NCI-H748 (cell line): ENCODE measurements around the gene PIK3R6.

Source experiments
- DNase-seq: peaks from one replicate; lab custom pipeline; 2025; ENCODE audit not compliant: unreplicated experiment; lab: John Stamatoyannopoulos, UW

The PIK3R6 gene

GRCh38 chr17:8855477-8856204 lies 11.8 kb downstream of the PIK3R6 start:
- DNase-seq, result no peak

DNA sequence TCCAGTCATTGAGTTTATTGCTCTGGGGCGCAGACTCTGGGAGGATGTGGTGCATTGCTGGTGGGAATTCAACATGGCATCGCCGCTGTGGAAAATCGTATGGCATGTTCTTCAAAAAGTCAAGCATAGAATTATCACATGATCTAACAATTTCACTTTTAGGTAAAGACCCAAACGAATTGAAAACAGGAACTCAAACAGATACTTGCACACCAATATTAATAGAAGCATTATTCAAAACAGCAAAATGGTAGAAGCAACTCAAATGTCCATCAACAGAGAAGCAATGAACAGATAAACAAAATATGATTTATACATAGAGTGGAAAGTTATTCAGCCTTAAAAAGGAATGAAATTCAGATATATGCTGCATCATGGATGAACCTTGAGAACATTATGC lies 15.9 kb downstream of the PIK3R6 start:
- no peak for DNase-seq

DNA sequence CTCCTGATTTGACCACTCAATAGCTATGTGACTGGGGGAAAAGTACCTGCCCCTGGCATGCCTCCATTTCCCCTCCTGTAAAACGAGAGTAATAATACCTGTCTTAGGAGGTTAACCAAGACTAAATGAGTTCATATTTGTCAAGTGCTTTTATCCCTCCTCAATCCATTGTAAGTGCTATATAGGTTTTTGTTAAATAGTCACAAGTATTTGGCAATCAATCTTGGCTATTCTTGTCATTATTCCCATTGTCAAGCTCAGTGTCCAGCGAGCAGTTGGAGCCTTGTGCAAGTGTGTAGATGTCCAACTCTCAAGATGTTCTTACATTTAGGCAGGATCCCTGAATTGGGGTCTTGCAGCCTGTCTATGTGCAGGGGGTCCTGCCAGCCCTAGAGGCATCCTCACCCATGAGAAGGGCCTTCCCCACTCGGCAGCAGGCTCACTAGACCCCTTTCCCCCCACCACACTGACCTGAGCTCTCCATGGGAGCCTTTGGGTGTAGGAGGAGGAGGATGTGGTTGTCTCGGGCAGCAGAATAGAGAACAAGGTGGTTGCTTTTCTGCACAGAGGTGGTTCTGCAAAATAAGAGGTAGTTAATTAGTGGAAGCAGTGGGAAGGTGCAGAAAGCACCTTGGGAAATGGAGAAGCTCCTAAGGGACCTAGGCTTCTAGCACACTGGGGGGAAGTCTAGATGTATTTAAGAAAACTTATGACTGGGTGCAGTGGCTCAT lies 18.0 kb downstream of the PIK3R6 start:
- no peak for DNase-seq

DNA sequence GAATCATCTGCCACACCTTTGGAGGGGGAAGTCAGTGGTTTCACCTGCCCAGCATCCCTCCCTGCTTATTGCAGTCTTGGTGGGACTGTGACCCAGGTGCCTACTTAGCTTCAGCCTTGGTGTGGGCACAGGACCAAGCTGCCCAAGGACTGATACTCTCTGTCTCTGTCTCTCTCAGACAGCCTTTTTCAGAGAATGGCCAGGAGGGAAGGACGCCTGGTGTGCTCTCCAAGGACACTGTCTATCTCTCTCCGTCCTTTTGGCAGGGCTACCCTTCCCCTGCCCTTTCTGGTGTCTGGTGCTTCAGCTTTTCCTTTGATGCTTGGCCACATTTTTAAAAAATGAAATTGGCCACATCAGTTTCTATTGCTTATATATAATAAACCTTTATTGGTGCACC lies 19.6 kb downstream of the PIK3R6 start:
- no peak for DNase-seq

GRCh38 chr17:8846768-8847211 lies 20.7 kb downstream of the PIK3R6 start:
- peak; percentile 40 for DNase-seq

DNA sequence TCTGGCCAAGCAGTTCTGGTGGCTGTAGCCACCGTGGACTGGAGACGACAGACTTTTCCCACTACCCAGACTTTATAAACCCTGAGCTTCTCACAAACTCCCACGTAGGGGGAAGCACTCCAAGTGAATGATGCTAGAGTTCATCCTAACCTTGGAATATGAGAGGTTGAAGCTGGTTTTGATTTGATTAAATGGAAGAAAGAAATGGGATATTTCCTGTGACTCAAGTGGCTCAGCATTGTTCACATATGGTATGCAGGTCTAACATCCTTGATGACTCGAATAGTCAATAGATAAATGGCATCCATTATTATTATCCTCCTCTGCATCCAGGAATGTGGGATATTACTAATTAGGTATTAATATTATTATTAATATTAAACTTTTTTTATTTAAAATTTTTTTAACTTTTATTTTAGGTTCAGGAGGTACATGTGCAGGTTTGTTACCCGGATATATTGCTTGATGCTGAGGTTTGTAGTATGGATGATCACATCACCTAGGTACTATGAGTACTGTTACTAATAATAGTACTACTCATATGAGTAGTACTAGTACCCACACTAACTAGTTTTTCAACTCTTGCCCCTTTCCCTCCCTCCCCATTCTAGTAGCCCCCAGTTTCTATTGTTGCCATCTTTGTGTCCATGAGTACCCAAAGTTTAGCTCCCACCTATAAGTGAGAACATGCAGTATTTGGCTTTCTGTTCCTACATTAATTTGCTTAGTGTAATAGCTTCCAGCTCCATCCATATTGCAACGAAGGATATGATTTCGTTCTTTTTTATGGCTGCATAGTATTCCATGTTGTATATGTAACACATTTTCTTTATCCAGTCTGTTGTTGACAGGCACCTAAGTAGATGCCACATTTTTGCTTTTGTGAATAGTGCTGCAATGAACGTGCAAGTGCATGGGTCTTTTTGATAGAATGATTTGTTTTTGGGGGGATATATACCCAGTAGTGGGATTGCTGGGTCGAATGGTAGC lies 22.9 kb downstream of the PIK3R6 start:
- no peak for DNase-seq

DNA sequence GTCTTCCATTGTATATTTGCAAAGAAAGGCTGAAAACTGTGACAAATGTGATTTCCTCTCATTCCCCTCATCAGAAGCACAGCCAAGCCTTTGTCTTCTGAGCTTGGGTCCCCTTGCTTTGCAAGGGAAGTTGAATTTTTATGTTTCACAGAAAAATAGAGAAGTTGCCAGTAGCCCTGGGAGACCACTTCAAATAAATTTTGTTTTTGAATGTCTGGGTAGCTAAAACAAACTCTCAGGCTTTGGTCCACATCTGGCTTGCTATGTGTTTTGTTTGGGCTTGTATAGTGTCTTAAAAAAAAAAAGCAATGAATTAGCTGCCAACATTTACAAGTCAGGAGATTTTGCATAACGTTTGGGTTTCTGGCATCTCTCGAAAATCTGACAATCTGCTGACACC lies 24.1 kb downstream of the PIK3R6 start:
- DNase-seq, result no peak

GRCh38 chr17:8841844-8842243 lies 25.6 kb downstream of the PIK3R6 start:
- peak; percentile 16 for DNase-seq

GRCh38 chr17:8839410-8839935 lies 28.0 kb downstream of the PIK3R6 start:
- DNase-seq, result no peak

- no peak for DNase-seq
Observed at GRCh38 chr17:8838551-8839095, 28.9 kb downstream of the PIK3R6 start.

GRCh38 chr17:8837563-8838075 lies 29.9 kb downstream of the PIK3R6 start:
- peak; percentile 23 for DNase-seq

- no peak for DNase-seq
Observed at GRCh38 chr17:8836821-8837562, 30.5 kb downstream of the PIK3R6 start.

DNA sequence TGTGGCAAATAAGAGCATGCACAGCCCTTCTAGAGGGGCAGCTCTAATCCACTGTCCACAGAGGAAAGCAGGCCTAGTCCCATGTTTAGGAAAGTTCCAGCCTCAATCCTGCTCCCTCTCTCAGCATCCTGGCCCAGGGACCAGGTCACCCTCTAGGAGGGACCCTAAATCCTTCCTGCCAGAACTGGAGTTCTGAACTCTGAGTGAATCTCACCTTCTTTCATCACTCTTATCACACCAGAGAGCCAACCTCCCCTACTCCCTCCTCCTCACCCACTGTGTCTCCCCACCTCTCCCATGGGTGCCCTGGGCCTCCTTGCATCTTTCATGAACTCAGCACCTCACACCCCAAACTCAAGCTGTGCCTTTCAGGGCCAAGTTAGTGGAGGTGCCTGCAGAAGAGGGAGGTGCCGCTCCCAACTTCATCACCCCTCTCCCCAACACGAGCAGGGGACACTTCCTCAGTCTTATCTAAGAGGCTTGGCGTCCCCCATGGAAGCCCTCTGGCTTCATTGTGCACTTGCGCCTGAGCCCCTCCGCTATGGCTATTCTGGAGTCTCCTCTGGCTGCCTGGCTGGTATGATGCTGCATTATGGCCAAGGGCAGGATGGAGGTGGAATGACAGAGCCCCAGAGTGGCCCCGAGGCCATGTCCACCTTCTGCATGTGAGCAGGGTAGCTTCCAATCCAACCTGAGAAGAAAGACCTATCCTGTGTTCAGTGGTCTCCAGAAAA lies 31.7 kb downstream of the PIK3R6 start:
- DNase-seq, result no peak

GRCh38 chr17:8835106-8835505 lies 32.4 kb downstream of the PIK3R6 start:
- DNase-seq, result no peak

DNA sequence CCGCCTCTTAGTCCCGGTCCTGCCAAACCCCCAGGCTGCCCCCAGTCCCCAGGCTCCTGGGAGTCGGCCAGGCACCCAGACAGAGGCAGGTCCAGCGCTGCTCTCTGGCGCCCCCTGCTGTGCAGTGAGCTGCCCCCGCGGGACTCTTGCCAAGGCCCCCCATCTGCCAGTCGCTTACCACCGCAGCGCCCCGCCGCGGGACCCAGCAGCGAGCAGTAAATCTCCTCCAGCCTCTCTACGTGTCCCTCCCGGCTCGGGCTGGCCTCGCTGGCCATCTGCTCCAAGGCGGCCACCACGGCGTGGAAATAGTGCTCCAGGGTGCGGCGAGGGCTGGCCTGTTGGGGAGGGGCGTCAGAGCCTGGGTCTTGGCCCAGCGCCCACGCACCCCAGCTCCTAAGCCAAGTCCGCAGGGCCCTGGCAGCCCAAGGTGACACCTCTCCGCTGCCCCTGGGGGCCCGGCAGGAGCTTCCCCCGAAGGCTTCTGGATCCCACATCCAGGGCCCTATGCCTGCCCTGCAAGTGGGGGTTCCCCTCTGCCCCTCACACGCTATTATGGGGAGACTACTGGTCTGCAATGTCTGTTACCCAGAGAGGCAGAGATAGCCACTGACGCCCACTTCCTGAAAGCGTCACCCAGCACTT lies 34.6 kb downstream of the PIK3R6 start:
- DNase-seq, result peak; percentile 37

DNA sequence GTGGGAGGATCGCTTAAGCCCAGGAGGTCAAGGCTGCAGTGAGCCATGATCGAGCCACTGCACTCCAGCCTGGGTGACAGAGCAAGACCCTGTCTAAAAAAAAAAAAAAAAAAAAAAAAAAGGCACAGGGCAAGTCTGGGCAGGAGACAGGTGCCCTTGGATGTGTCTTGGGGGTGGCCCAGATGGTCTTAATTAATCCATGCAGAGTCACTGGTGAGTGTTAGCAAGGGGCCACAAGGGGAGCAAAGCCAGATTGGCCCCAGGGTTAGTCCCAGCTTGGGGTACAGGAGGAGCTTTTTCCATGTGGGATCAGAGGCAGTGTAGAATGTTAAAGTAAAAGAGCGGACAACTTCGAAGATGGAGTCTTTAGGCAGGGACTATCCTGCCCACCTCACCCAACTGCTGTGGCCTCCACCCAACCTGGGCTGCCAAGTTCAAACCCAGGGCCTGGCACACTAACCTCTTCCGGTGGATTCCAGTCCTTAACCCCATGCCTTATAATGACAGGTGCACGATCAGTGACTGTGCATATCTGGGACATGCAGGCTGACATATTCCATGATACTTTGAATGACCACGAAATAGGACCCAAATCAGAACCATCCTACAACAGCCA lies 36.1 kb downstream of the PIK3R6 start:
- no peak for DNase-seq

DNA sequence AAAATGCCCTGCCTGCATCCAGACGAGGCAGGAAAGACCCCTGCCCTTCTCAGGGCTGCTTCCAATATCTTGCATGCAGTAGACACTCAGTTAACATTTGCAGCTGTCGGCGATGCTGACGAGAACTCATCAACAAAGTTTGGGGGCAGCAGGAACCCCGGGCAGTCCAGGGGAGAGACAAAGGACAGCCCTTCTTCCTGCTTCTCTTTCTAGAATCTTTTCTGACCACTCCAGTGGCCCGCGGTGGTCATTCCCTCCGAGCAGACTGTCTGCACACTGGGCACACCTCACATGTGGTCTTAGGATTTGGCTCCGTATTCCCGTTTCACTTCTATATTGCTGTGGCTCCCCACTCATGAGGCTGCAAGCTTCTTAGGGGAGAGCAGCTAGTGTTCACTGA lies 37.3 kb downstream of the PIK3R6 start:
- no peak for DNase-seq
